Epithelial cell of esophagus (primary cell): ENCODE measurements around the gene KEL.

ENCODE experiments used
- DNase-seq: peaks from one replicate; pipeline ENCODE4 v3.0.0; 2010; ENCODE audit warnings: low read depth
- H3K4me3 ChIP-seq: 2 replicates; pipeline ENCODE4 v1.5.1; 2011; ENCODE audit warnings: mild to moderate bottlenecking, low read length, control low read depth
- CTCF ChIP-seq: IDR thresholded peaks from 2 replicates; pipeline ENCODE4 v1.5.1; 2011; ENCODE audit warnings: low read depth, mild to moderate bottlenecking, low read length, control low read depth, inconsistent platforms; ENCODE audit not compliant: insufficient read depth; ENCODE audit errors: missing control alignments

Gene KEL

GRCh38 chr7:142901426-142902259 lies 60.5 kb downstream of the KEL start:
- H3K4me3 ChIP-seq: no peak overlapping the region
- TF ChIP-seq CTCF: no peak
- DNase-seq: peak; percentile 0

GRCh38 chr7:142899661-142900060 lies 62.5 kb downstream of the KEL start:
- no peak for TF ChIP-seq CTCF

GRCh38 chr7:142898377-142899170 lies 63.6 kb downstream of the KEL start:
- no peak overlapping the region for H3K4me3 ChIP-seq
- DNase-seq: no peak
- TF ChIP-seq CTCF: no peak

More at GRCh38 chr7:142899661-142900060, 62.5 kb downstream of the KEL start:
- H3K4me3 ChIP-seq: no peak overlapping the region
- DNase-seq: no peak

GRCh38 chr7:142897691-142898090 lies 64.5 kb downstream of the KEL start:
- DNase-seq: no peak
- no peak overlapping the region for H3K4me3 ChIP-seq
- TF ChIP-seq CTCF: no peak

- DNase-seq: no peak
- H3K4me3 ChIP-seq: no peak overlapping the region
- TF ChIP-seq CTCF: no peak
Measured at GRCh38 chr7:142896741-142897379, 65.3 kb downstream of the KEL start.

- TF ChIP-seq CTCF: no peak
- no peak for DNase-seq
- no peak overlapping the region for H3K4me3 ChIP-seq
Measured at GRCh38 chr7:142896151-142896550, 66.0 kb downstream of the KEL start.
